ENCODE measurements around the gene LRRC52. TPM values are rescaled to one million over a fixed set of nuclear protein-coding genes. Genes with fewer than 3 reads are reported as not detected.

LRRC52 gene
- total and polyA plus RNA-seq, 2 of the 13 experiments (the other 11 are each of a cell fraction or from before 2014, with no cell fraction given): not detected

- TF ChIP-seq PAXIP1 (CRISPR knock-in tag; conservative IDR thresholded peaks at IDR 0.05): 0 out of 2 replicates have a peak, but pooled peaks have one; percentile 19
- TF ChIP-seq CCDC6 (CRISPR knock-in tag; IDR thresholded peaks at IDR 0.05): no peak
- no peak for TF ChIP-seq ZNF7 (CRISPR knock-in tag; IDR thresholded peaks at IDR 0.05)
- TF ChIP-seq ZNF230 (CRISPR knock-in tag; IDR thresholded peaks at IDR 0.05): no peak
- no peak for TF ChIP-seq ATM (IDR thresholded peaks at IDR 0.05; ENCODE audit: borderline replicate concordance)
- no peak for TF ChIP-seq RELA (CRISPR knock-in tag; IDR thresholded peaks at IDR 0.05)
- no peak for TF ChIP-seq ATF4 (CRISPR knock-in tag; IDR thresholded peaks at IDR 0.05)
- no peak for TF ChIP-seq U2AF1 (optimal IDR thresholded peaks at IDR 0.05; ENCODE audit: low read depth, low read length)
- TF ChIP-seq ZNF609 (CRISPR knock-in tag; IDR thresholded peaks at IDR 0.05; ENCODE audit: borderline replicate concordance): no peak
- TF ChIP-seq ZNF639 (CRISPR knock-in tag; conservative IDR thresholded peaks at IDR 0.05): no peak
- no peak for TF ChIP-seq BCL3 (CRISPR knock-in tag; IDR thresholded peaks at IDR 0.05)
- no peak for TF ChIP-seq MLX (CRISPR knock-in tag; IDR thresholded peaks at IDR 0.05)
- no peak for TF ChIP-seq ZNF317 (CRISPR knock-in tag; IDR thresholded peaks at IDR 0.05)
- no peak for TF ChIP-seq E2F2 (CRISPR knock-in tag; IDR thresholded peaks at IDR 0.05; ENCODE audit: borderline replicate concordance)
These were observed 54.3 kb downstream of the LRRC52 start (continued) for GRCh38 chr1:165597883-165598675.

All from HepG2 (cell line).